Activated CD4-positive, CD25-positive, alpha-beta regulatory T cell treated with anti-CD3 and anti-CD28 coated beads, Interleukin-2, amount 50 U/mL, for 24 hours (primary cell): ENCODE results near the gene SFXN1.
"Not testable (repeated sequence)": the region's sequence is repeated elsewhere in the genome, so short reads cannot be mapped to it uniquely, and the experiment has no call there.

Source experiments
- ATAC-seq, 2 donors: fragments of 150-1000 bp; cut with Tn5 transposase; one replicate each; pipeline ENCODE4 v1.10.0; 2021; ENCODE audit warnings: mild to moderate bottlenecking in 1 of 2, moderate library complexity in 1 of 2

SFXN1 gene, protein sequence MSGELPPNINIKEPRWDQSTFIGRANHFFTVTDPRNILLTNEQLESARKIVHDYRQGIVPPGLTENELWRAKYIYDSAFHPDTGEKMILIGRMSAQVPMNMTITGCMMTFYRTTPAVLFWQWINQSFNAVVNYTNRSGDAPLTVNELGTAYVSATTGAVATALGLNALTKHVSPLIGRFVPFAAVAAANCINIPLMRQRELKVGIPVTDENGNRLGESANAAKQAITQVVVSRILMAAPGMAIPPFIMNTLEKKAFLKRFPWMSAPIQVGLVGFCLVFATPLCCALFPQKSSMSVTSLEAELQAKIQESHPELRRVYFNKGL

DNA sequence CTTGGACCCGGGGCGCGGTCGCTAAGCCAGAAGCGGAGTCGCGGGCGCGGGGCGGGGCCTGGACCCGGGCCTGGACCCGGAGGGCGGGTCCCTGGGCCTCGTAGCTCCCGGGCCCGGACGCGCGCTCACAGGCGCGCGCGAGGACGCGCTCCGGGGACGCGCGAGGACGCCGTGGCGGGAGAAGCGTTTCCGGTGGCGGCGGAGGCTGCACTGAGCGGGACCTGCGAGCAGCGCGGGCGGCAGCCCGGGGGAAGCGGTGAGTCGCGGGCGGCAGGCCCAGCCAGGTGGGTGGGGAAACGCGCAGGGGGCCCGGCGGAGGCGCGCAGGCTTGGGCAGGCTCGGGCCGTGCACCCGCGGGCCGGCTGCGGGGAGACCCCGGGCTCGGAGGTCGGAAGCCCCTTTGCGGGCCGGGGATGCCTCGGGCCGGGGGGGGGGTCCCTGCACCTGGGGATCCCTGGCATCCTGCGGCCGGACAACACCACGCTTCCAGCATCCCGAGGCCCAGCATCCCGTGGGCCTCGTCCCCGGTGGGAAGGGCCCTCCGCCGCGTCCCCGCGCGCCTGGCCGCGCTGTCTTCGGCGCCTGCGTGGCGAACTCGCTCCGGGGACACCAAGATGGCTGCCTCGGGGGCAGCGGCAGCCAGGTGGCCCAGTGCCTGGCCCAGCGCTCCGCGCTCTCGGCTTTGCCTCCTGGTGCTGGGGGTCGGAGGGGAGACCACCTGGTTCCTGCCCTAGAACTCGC is at the start of gene SFXN1:
Gene SFXN1 (plus strand): TSS at position 177 of the 741 bp plus-strand sequence. CDS start 13,544 bp downstream, outside the sequence.
- peak; percentile 84 to 87 for ATAC-seq

DNA sequence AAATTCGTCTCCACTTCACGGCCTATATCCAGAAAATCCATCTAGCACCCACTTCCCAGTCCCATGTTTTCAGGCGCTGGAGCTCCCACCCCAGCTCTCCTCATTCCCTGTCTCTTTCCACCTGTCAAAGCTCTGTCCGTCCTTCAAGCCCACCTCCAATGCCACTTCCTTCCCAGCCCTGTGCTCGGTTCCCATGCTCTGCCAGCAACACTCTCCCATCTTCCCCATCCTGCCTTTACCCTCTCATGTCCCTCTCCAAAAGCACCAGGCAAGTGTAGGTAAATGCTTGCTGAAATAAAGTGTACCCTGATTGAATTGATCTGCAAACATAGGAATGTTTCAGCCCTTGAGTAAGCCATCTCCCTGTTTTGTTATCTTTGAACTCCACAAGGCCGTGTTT is 43.6 kb upstream of the SFXN1 start:
- ATAC-seq: no peak

DNA sequence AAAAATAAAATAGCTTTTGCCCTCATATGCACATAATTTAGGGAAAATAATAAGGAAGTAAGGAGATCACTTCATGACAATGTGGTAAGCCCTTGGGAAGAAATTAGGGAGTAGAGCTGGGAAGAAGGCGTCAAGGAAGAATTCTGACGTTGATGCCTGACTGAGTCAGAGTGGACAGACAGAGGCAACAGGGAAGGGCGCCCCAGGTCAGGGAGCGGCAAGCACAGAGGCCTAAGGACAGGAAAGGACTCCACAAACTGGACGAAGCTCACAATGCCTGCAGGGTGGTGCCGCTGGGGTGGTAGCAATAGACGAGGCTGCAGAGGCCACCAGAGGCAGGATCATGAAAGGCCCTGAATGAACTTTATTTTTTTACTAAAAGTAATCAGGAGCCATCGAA is 42.0 kb upstream of the SFXN1 start:
- ATAC-seq: no peak

DNA sequence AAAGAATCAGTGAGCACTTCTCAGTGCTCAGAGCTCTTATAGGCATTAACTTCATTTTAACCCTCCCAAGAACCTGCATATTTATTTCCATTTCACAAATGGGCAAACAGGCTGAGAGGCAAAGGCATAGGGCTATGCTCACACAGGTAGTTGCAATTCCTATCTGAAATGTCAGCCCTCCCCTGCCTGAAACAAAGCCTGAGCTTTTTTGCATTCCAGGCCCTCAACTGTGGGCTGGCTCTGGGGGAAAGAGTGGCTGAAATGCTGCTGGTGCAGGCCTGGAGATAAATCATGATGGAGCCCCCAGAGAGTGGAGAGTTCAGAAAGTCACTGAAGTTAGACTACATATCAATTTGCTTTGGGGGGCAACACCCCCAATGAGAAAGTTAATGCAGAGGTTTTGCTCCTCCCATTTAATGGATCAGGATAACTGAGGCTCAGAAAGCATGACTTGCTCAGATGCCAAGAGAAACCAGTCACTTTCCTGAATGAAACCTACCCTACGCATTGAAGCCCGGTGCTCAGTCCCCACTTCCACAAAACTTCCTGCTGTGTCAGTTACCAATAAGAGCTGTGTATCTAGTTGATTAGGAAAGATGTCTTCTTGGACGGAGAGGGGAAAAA is 40.0 kb upstream of the SFXN1 start:
- ATAC-seq: no peak

DNA sequence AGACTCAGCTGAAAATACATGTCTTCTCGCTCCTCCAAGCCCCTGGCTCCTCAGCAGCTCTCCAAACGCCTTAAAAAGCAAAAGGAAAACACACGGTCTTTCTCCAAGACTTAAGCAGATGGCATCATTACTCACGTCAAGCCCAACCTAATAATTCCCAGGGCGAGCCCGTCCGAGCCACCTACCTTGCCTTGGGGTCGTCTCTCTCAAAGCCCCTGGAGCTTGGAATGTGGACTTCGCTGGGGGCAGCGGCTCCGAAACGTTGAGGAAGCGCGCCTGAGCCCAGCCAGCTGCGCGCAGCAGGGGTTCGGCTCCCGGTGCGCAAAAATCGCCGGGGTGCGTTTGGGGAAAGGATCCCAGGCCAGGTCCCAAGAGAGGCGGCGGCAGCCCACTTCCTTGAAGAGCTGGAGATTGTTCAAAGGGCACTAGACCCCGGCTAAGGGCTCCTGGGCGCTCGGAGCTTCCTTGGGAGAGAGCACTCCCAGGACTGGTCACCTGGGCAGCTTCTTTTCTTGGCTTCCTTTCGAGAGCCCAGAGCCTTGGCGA is 34.8 kb upstream of the SFXN1 start:
- no peak for ATAC-seq

DNA sequence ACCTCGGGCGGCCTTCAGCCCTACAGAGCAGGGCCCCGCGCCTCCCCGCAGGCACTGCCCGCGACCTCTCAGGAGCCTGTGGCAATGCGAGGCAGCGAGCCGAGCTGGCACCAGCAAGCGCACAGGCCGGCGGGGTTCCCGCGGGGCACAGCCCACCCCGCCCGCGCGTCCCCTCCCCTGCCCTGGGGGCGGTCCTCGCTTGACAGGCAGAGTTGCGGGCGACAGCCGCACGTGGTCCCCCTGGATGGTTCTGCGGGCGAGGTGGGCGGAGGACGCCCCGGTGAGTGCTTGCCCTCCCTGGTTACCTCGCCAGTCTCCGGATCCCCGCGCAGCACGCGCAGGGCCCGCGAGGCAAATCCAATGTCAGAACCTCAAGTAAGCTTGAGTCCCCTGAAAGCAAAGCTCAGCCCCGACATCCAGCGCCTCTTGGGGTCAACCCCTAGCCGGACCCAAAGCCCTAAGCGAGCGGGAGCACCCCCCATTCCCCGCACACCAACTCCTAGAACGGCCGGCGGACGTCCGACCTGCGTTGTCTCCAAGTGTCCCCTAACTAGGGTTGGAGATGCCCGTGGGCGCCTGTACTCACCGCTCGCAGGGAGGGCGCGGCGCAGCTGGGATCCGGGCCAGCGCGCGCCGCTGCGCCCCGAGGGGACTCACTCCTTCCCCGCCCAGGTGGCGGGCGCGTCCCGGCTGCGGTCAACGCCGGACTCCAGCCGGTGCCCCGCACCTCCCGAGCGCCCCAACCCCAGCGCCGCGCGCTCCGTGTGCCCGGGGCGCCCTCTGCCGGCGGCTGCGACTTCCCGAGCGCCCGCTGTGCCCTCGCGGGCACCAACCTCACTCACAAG is 34.1 kb upstream of the SFXN1 start, which contains the start of gene DRD1:
Gene DRD1 (minus strand): TSS at position 123 of the 845 bp plus-strand sequence. CDS start 1,083 bp downstream, outside the sequence.
- peak; percentile 75 for ATAC-seq

DNA sequence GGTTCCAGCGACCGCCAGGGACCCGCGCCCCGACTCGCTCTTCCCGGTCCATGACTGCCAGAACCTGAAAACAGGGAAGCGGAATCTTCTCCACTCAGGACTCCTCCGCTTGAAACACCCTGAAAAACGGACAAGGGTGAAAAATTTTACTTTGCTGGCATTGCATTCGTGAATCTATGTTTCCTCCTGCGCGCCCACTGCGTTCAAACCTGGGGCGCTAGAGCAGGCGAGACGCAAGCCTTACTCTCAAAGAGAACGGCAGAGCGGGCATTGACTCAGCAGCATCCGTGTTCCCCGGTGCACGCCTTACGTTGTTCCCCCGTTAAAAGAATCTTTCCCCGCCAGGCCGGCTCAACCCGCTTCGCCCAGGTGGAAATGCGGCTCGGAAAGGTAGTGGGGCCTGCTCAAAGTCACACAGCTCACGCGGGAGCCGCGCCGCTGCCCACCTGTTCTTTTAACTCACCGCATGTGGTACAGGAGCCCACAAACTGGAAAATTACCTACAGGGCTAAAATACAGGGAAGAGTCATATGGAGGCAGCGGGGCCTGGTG is 33.4 kb upstream of the SFXN1 start:
- ATAC-seq: no peak

DNA sequence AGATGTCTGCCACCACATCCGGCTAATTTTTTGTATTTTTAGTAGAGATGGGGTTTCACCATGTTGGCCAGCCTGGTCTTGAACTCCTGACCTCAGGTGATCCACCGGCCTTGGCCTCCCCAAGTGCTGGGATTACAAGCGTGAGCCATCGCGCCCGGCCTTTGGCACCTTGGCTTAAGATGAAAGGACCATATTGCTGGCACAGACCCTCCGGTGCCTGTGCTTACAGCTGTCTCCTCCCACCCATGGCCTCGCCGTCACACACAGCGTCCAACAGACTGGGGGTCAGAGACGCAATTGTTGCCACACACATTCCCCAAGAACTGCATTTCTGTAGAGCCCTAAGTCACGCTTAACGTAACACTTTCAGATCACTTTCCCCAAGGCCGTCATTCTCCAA is 32.0 kb upstream of the SFXN1 start:
- ATAC-seq: not testable (repeated sequence)

DNA sequence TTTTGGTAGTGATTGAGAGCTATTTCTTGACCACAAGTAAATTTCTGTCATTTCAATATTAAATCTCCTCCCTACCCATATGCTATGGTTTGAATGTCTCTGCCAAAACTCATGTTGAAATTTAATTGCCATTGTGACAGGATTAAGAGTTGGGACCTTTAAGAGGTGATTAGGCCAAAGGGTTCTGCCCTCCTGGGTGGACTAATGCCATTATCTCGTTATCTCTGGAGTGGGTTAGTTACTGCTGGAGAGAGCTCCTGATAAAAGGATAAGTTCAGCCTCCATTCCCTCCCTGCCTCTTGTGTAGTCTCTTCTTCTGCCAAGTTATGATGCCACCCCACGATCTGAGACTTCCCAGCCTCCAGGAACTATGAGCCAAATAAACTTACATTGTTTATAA is 30.8 kb upstream of the SFXN1 start:
- ATAC-seq: no peak

DNA sequence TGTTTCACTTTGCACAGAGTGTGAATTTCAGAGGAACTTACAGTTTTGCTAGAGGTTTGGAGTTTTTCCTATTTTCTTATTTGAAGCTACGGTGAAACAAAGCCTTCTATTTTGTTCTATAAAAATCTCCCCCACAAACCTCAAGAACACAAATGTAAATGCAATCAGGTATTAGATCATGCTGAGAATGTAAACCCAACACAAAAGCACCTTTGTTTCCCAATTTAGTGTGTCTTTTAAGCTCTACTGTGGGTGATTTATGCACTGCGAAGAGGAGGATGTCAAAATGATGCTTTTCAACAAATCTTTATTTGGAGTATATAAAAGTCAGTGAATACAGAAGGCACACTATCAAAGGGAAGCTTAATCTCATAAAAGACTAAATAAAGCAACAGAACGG is 30.1 kb upstream of the SFXN1 start:
- ATAC-seq: no peak

DNA sequence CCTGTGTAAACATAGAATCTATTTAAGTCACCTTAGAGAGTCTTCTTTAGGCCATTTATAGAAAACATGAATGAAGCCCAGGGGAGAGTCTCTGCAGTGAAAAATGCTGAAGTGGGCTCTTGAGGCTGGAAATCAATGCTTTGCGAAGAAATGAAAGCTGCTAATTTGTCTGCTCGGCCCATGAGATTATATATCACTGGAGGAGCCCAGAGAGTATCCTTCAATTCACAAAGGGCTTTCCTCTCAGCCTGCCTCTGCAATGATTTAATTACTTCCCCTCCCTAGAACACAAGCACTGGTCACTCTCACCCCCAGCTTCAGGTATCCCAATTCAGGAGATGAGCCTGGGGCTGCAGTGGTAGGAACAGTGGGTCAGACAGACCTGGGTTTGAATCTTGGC is 26.2 kb upstream of the SFXN1 start:
- ATAC-seq: no peak

DNA sequence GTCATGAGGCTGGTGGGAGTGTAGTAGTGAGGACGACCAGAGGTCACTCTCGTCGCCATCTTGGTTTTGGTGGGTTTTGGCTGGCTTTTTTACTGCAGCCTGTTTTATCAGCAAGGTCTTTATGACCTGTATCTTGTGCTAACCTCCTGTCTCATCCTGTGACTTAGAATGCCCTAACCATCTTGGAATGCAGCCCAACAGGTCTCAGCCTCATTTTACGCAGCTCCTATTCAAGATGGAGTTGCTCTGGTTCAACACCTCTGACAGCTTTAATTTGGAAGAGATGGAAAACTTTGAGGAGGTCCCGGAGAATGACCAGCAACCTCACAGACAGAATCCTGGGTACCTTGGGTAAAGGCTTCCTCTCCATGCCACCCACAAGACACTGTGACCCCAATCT is 24.0 kb upstream of the SFXN1 start:
- ATAC-seq: not testable (repeated sequence)

DNA sequence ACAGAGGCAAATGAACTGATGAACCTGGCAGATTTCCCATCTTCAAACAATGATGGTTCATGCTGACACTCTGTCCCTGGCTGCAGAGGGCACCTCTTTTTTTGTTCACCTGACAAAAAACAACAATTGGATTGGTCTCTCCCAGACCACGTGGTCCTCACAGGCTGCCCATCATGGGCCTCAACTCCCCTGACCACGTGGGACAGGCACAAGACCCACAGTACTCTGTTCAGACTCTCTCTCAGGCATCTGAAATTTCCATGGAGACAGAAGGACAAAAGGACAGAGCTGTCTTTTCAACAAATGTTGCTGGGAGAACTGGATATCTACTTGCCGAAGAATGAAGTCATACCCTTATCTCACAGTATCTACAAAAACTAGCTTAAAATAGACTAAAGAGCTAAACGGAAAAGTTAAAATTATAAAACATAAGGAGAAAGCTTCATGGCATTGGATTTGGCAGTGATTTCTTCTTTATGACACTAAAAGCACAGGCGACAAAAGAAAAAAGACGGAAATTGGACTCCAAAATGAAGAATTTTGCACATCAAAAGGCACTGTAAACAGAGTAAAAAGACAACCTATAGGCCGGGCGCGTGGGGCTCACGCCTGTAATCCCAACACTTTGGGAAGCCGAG is 22.1 kb upstream of the SFXN1 start:
- no peak for ATAC-seq

DNA sequence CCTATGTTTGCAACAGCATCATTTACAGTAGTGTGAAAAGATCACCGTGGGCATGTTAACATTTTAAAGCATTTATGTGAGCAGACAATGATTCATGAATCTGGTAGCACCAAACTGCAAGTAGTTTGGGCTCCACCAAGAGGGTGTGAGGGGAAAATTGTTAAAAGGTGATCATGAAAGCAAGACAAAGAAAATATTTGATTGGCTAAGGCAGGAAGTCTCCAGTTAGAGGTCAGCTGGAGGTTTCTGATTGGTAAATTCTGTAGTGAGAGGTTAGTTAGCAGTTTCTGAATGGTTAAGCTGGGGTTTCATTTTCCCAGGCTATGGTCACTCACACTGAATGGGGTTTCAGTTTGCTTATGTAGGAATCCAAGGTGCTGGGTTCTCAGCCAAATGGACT is 20.9 kb upstream of the SFXN1 start:
- ATAC-seq: peak; percentile 32 to 38

DNA sequence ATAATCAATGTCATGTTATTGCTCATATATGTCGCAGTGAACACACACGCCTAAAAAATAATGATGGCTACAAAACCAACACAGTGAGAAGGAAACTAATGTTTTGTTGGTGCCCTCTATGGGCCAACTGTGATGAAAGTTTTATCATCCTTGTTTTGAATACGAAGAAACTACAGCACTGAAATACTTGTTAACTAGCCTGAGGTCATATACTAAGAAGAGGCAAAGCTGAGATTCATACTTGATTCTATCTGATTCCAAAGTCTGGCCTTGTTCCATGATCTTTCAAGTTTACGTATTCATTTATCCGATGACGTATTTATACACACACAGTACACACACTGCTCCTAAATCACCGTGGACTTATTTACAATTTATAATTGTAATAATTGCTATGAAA is 18.2 kb upstream of the SFXN1 start:
- ATAC-seq: no peak

DNA sequence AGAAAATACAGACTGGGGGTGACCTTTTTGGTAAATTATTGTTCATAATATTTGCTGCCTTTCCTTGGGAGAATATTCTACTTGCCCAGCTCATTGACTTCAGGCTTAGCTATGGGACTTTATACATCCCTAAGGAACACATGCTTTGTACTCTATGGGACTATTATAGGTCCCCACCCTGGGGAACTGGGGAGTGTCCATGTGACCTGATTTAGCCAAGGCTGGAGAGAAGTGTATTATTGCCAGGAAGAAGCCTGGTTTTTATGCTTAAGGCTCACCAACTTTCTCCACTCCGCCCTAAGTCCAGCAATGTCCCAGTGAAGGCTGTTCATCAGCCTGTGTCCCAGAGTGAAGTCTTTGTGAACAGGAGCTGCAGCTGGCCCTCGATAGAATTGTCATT is 17.8 kb upstream of the SFXN1 start:
- no peak for ATAC-seq

DNA sequence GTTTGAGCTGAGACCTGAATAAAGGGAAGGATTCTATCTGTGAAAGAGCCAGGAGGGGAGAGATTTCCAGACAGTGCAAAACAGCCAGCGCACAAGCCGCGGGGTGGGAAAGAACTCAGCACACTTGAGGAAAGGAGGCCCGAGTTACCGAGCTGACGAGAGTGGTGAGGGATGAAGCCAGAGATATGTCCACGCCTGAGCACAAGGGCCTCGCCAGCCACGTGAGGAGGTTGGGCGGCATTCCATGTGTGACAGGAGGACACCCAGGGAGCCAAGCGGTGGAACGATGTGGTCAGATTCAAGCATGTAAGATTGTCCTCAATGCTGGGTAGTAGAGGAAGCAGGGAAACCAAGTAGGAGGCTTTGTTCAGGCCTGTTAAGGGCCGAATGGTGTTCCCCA is 17.0 kb upstream of the SFXN1 start:
- no peak for ATAC-seq

DNA sequence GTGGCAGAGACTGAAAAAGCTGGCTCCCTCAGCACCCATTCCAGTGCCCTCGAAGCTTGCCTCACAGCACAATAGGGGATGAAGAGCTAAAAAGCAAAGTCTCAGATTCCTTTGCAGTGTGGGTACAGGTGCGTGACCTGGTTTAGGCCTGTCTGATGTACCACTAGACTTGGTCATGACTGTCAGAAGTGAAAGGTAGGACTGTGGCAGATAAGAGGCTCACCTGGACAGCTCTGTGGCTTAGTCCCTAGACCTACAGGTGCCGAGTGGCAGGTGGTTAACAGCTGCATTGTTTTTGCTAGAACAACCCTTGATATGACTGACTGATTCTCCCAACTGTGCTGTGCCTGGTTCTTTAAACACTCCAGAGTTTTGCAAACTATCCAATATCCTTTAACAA is 14.7 kb upstream of the SFXN1 start:
- no peak for ATAC-seq

DNA sequence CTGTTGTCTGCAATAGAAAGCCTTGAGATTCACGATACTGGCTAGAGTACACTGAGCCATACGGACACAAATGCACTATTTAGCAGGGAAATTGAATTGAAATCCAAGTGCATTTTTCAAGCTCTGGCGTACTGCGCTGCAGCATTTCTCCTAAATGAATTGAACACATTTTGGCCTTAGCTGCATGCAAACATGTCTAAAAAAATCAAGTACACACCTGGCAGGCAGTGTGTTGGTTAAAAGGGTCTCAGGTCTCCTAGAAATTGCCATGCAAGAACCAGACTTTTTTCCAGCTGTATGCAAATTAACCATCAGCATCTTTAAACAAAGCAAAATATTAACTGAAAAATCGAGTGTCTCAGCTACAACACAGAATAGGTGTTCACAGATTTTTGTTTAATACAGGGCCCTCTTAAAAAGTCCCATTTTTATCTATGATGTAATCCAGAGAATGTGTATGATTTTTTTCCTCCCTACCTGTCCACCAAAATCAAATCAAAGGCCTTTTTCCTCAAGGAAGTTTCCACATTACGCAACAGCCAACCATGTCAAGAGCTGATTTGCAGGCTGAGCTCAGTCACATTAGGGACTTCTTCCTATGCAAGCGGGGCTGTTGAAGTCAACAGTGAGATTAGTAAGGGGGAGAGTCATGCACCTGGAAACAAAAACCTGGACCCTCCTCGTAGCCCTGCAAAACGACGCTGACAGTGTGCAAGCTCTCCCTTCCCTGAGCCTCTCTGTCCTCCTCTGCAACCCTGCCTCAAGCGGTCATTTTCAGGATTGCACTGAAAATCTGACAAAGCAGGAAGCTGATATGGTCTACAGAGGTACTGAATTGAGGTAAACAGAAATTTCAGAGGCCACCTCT is 14.1 kb upstream of the SFXN1 start:
- ATAC-seq: peak; percentile 94

DNA sequence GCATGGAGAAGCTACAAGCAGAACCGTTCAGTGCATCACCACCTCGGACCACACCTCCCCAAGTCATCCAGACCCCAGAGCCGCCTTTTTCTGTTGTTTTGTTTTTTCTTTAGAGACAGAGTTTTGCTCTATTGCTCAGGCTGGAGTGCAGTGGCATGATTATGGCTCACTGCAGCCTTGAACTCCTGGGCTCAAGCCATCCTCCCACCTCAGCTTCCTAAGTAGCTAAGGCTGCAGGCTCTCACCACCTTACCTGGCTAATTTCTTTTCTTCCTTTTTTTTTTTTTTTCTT is 13.5 kb upstream of the SFXN1 start:
- no peak for ATAC-seq

DNA sequence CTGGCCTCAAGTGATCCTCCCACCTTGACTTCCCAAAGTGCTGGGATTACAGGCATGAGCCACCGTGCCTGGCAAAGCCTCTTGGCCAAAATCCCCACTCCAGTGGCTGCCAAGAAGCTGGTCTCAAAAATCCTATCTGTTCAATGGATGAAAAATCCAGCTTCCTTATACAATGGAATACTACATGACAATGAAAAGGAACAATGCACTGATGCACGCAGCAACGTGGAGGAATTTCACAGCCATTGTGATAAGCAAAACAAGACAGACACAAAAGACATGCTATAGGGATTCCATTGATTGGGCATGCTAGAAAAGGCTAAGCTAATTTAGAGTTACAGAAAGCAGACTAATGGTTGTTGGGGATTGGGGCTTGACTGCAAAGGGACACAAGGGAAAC is 13.1 kb upstream of the SFXN1 start:
- ATAC-seq: no peak
